GM12878 (cell line): ENCODE measurements around the gene COPZ1. TPM values are rescaled to one million over a fixed set of nuclear protein-coding genes. Genes with fewer than 3 reads are reported as not detected.

Experiments
- ATAC-seq: fragments of 200-7000 bp; cut with Tn5 transposase; 3 replicates; pipeline ENCODE4 v1.9.1; 2020; ENCODE audit warnings: mild to moderate bottlenecking, moderate library complexity
- BruUV-seq: library from RNA; stranded (reverse); fragments of 400-500 nt; replicated peaks from 2 replicates; lab custom pipeline; 2021; lab: Mats Ljungman, UMichigan
- CTCF ChIA-PET: fragments of 300-600 bp; sonication (Branson Sonifier 250); formaldehyde crosslinking; extraction: SDS; loops from one replicate; lab custom pipeline; 2021; ENCODE audit warnings: inconsistent platforms; lab: Yijun Ruan, JAX
- POLR2A ChIA-PET: fragments of 350-600 bp; formaldehyde crosslinking; extraction: SDS; loops from one replicate; lab custom pipeline; 2021; ENCODE audit warnings: inconsistent platforms; lab: Charles Lee
- RAD21 ChIA-PET: fragments of 300-600 bp; sonication (Branson Sonifier 250); formaldehyde crosslinking; loops from one replicate; lab custom pipeline; 2023; ENCODE audit warnings: antibody characterized with exemption; ENCODE audit not compliant: unreplicated experiment; lab: Charles Lee
- SMC1A ChIA-PET: fragments of 300-600 bp; sonication (Branson Sonifier 250); formaldehyde crosslinking; loops from one replicate; lab custom pipeline; 2023; ENCODE audit not compliant: unreplicated experiment, uncharacterized antibody; lab: Charles Lee
- DNase-seq: peaks from one replicate; pipeline ENCODE4 v3.0.0-alpha.2; 2011; ENCODE audit warnings: low read depth, low spot score
- FAIRE-seq: peaks from 3 replicates; lab custom pipeline; 2011; peaks lifted over from hg19 to GRCh38; lab: Jason Lieb, UNC
- H2AFZ ChIP-seq: 2 replicates; pipeline ENCODE4 v1.6.0; 2011; ENCODE audit warnings: low read depth, low read length, control low read depth; ENCODE audit not compliant: control insufficient read depth
- H3K27ac ChIP-seq: 2 replicates; pipeline ENCODE4 v1.5.1; 2011; ENCODE audit warnings: control low read depth; ENCODE audit not compliant: control insufficient read depth, insufficient read depth
- H3K27me3 ChIP-seq, 2 experiments: replicated peaks in 1 of 2; 2 replicates each; pipeline versions ENCODE4 v1.6.0 to v1.6.1; 2011; ENCODE audit warnings: low read length in 1 of 2; ENCODE audit not compliant: control insufficient read depth in 2 of 2, insufficient read depth in 2 of 2
- H3K36me3 ChIP-seq, 2 experiments: 2 replicates each; pipeline ENCODE4 v1.5.1; 2011; ENCODE audit warnings: low read length in 1 of 2; ENCODE audit not compliant: control insufficient read depth in 2 of 2, insufficient read depth in 2 of 2
- H3K4me1 ChIP-seq: 2 replicates; pipeline ENCODE4 v1.6.1; 2011; ENCODE audit warnings: mild to moderate bottlenecking, low read length, moderate library complexity, mixed read lengths; ENCODE audit not compliant: control insufficient read depth, insufficient read depth
- H3K4me2 ChIP-seq: 2 replicates; pipeline ENCODE4 v1.6.0; 2011; ENCODE audit warnings: control low read depth; ENCODE audit not compliant: control insufficient read depth, insufficient read depth
- H3K4me3 ChIP-seq: fragments of 200-600 bp; sonication (generic); 2 replicates; pipeline ENCODE4 v1.5.1; 2016
- H3K79me2 ChIP-seq: 2 replicates; pipeline ENCODE4 v1.6.0; 2011; ENCODE audit warnings: low read length; ENCODE audit not compliant: control insufficient read depth, insufficient read depth
- H3K9ac ChIP-seq: 2 replicates; pipeline ENCODE4 v1.8.0; 2011; ENCODE audit warnings: low read length, control low read depth, mixed read lengths; ENCODE audit not compliant: control insufficient read depth, insufficient read depth
- H3K9me3 ChIP-seq: replicated peaks from 3 replicates; pipeline ENCODE4 v1.5.1; 2011; ENCODE audit warnings: mild to moderate bottlenecking, low read length; ENCODE audit not compliant: control insufficient read depth, insufficient read depth
- H4K20me1 ChIP-seq: 2 replicates; pipeline ENCODE4 v1.6.0; 2011; ENCODE audit not compliant: control insufficient read depth, insufficient read depth
- CHD1 ChIP-seq: IDR thresholded peaks from 2 replicates; pipeline ENCODE4 v1.6.1; 2012; ENCODE audit warnings: low read depth, low read length, improper control_type of control experiment
- CTCF ChIP-seq, 3 experiments: IDR thresholded peaks in 2 of 3; conservative IDR thresholded peaks in 1 of 3; 2 replicates each; pipeline ENCODE4 v1.5.1; 2011; ENCODE audit warnings: low read depth in 3 of 3, low read length in 3 of 3, mild to moderate bottlenecking in 3 of 3, control low read depth in 2 of 3, moderate library complexity in 2 of 3, inconsistent platforms in 1 of 3, mixed read lengths in 1 of 3; ENCODE audit not compliant: control insufficient read depth in 2 of 3, insufficient read depth in 1 of 3; ENCODE audit errors: extremely low read depth in 1 of 3
- E4F1 ChIP-seq: fragments of 450-650 bp; IDR thresholded peaks from 2 replicates; pipeline ENCODE4 v1.6.1; 2018; ENCODE audit warnings: borderline replicate concordance, mild to moderate bottlenecking; ENCODE audit not compliant: partially characterized antibody
- EED ChIP-seq: sonication (generic); IDR thresholded peaks from 2 replicates; pipeline ENCODE4 v1.6.1; 2016; ENCODE audit warnings: antibody characterized with exemption, low read depth
- IRF4 ChIP-seq: IDR thresholded peaks from 2 replicates; pipeline ENCODE4 v1.6.1; 2011; ENCODE audit warnings: low read depth, low read length
- MTA3 ChIP-seq: IDR thresholded peaks from 2 replicates; pipeline ENCODE4 v1.6.1; 2012; ENCODE audit warnings: low read length, inconsistent platforms, borderline replicate concordance
- NKRF ChIP-seq: fragments of 450-650 bp; conservative IDR thresholded peaks from 2 replicates; pipeline ENCODE4 v1.6.1; 2017; ENCODE audit warnings: mild to moderate bottlenecking, moderate library complexity
- RAD21 ChIP-seq: IDR thresholded peaks from 2 replicates; pipeline ENCODE4 v1.6.1; 2011; ENCODE audit warnings: mild to moderate bottlenecking, low read depth, low read length, moderate library complexity; ENCODE audit not compliant: insufficient read depth
- RB1 ChIP-seq: fragments of 450-650 bp; formaldehyde crosslinking; IDR thresholded peaks from 2 replicates; pipeline ENCODE4 v1.6.1; 2017; ENCODE audit warnings: mild to moderate bottlenecking, borderline replicate concordance
- RELB ChIP-seq: fragments of 450-650 bp; IDR thresholded peaks from 2 replicates; pipeline ENCODE4 v1.6.1; 2017; ENCODE audit warnings: low read depth, mild to moderate bottlenecking, moderate library complexity
- WGBS: methylation state at CpG from one replicate; pipeline ENCODE4 v1.1.6; 2016; ENCODE audit warnings: low lambda C conversion rate; ENCODE audit not compliant: insufficient replicate concordance, insufficient coverage; ENCODE audit errors: missing lambda C conversion rate; 5-methylcytosine and 5-hydroxymethylcytosine counted together
- in situ Hi-C: fragments of 300-500 bp; cut with MboI; formaldehyde crosslinking; loops from 9 replicates; pipeline ENCODE4 v1.14.3; 2018; ENCODE audit warnings: mixed read lengths
- intact Hi-C: fragments of 100-400 bp; cut with micrococcal nuclease; formaldehyde crosslinking; loops from one replicate; pipeline ENCODE4 v1.14.2; 2022; ENCODE audit not compliant: unreplicated experiment
- polyA plus RNA-seq, 11 experiments: library from polyadenylated mRNA; depleted of rRNA in 4 of 11; unstranded in 6 of 11; stranded (reverse) in 5 of 11; fragments of >200 nt; fragmentation: Nextera tagmentation in 4 of 11; fragmentation: Illumina TruSeq in 1 of 11; extraction: Ambion mirVana in 4 of 11; extraction: Trizol in 1 of 11; gene quantifications; 1 replicate in 1 of 11; 2 replicates in 10 of 11; pipeline versions ENCODE4 v1.2.1 to v1.2.3, GENCODE V29; 2011 to 2016; ENCODE audit warnings: inconsistent platforms in 2 of 11, missing spikeins in 2 of 11, low read depth in 1 of 11
- total RNA-seq, 4 experiments: library from RNA; depleted of rRNA in 3 of 4; stranded (reverse); fragments of >200 nt in 3 of 4; fragmentation: Illumina TruSeq in 1 of 4; extraction: Trizol in 1 of 4; gene quantifications; 2 replicates each; pipeline versions ENCODE4 v1.2.1 to v1.2.3, GENCODE V29; 2013 to 2021

The COPZ1 gene
- total and polyA plus RNA-seq, 10 of the 15 experiments (the other 5 are each of a cell fraction or from before 2014, with no cell fraction given): 112 to 378 (median 184) TPM

GRCh38 chr12:54360717-54361456 is 36.0 kb downstream of the COPZ1 start:
- Histone ChIP-seq H3K9me3 (no peaks in the 10 kb centered on the region), H3K4me2 (no peak overlapping the region), H3K27ac (no peak overlapping the region), H3K79me2 (no peaks in the 10 kb centered on the region), H2AFZ (no peak overlapping the region), H3K27me3 (no peaks in the 10 kb centered on the region), H3K4me1 (peaks cover 30% of the 10 kb centered on the region), H3K36me3 (no peaks in the 10 kb centered on the region), H4K20me1 (no peaks in the 10 kb centered on the region), H3K4me3 (no peak overlapping the region), H3K9ac (no peak overlapping the region)
- ATAC-seq (no peak), DNase-seq (no peak), FAIRE-seq (peak; percentile 65)
- ChIA-PET SMC1A (interaction anchor here (1.0 to 2.6 kb wide), 11 partner anchors 23 to 309 kb away, joined by 3 to 13 read pairs (median 4); partner anchors contain the start of gene COPZ1), POLR2A (no interaction called here), RAD21 (interaction anchor here (0.9 to 1.7 kb wide), 5 partner anchors 7 to 142 kb away, joined by 3 to 6 read pairs (median 3); partner anchors contain the start of gene COPZ1), CTCF (interaction anchor here (1.0 to 8.6 kb wide), 18 partner anchors 9 to 146 kb away, joined by 3 to 116 read pairs (median 4); partner anchors contain the start of genes CBX5 and COPZ1)
- no TSS peak for BruUV-seq
- in situ Hi-C loops (loop anchor here (5.0 to 10.0 kb wide), 3 partner anchors 64 to 336 kb away; partner anchors contain the start of gene HOXC6), intact Hi-C loops (loop anchor here (2.0 kb wide), 1 partner anchor 66 kb away; no protein-coding TSS in a partner anchor)
- WGBS: 80% methylated on average over 16 of the region's 16 CpGs
- TF ChIP-seq MTA3 (no peak), E4F1 (no peak), NKRF (no peak), CTCF (IDR thresholded peaks at IDR 0.05 in 2 of 3, conservative IDR thresholded peaks at IDR 0.05 in 1 of 3; ENCODE audit: control insufficient read depth in 2 of 3, extremely low read depth in 1 of 3, insufficient read depth in 1 of 3, low read depth in 3 of 3, low read length in 3 of 3) (peak; percentile 86 to 94 (median 89)), RB1 (peak; percentile 41; the same call in 1 of the 2 replicates), RELB (0 out of 2 replicates have a peak, but pooled peaks have one; percentile 22), EED (peak; percentile 59; the same call in 1 of the 2 replicates), IRF4 (0 out of 2 replicates have a peak, but pooled peaks have one; percentile 22), CHD1 (no peak), RAD21 (peak; percentile 95)
